NCI-H524 (cell line): ENCODE measurements around the gene HTRA2.

Source experiments
- DNase-seq, 2 experiments: peaks; one replicate each; lab custom pipeline; 2025; lab: John Stamatoyannopoulos, UW

The HTRA2 gene

GRCh38 chr2:74542978-74543377 lies 13.2 kb downstream of the HTRA2 start:
- DNase-seq = no peak

- no peak for DNase-seq
Observed at GRCh38 chr2:74544634-74545033, 14.9 kb downstream of the HTRA2 start.

GRCh38 chr2:74546004-74546403 lies 16.3 kb downstream of the HTRA2 start:
- DNase-seq = no peak

GRCh38 chr2:74548285-74548899 lies 18.7 kb downstream of the HTRA2 start:
- peak; percentile 57 to 74 for DNase-seq

- peak in 1 of 2 experiments; percentile 60 for DNase-seq
Observed at GRCh38 chr2:74548900-74549826, 19.4 kb downstream of the HTRA2 start.

GRCh38 chr2:74550231-74550630 lies 20.5 kb downstream of the HTRA2 start:
- no peak for DNase-seq

- DNase-seq = no peak
Observed at GRCh38 chr2:74551530-74551929, 21.8 kb downstream of the HTRA2 start.

- DNase-seq = no peak
Observed at GRCh38 chr2:74551942-74552913, 22.5 kb downstream of the HTRA2 start.

- no peak for DNase-seq
Observed at GRCh38 chr2:74552914-74553811, 23.4 kb downstream of the HTRA2 start.

GRCh38 chr2:74553892-74554819 lies 24.4 kb downstream of the HTRA2 start, which contains the start of the genes DOK1 and LOXL3:
DOK1 (plus strand) TSS chr2:74554720; CDS start chr2:74554755, 35 bp downstream.
LOXL3 (minus strand) TSS chr2:74553942; CDS start chr2:74552634, 1,308 bp downstream.
- DNase-seq = peak; percentile 16 to 46

GRCh38 chr2:74554820-74555531 lies 25.2 kb downstream of the HTRA2 start:
- peak in 1 of 2 experiments; percentile 30 for DNase-seq

- DNase-seq = no peak
Observed at GRCh38 chr2:74555610-74556103, 25.9 kb downstream of the HTRA2 start.

- no peak for DNase-seq
Observed at GRCh38 chr2:74556159-74556558, 26.4 kb downstream of the HTRA2 start.

- no peak for DNase-seq
Observed at GRCh38 chr2:74556831-74557370, 27.2 kb downstream of the HTRA2 start.

- no peak for DNase-seq
Observed at GRCh38 chr2:74558284-74559230, 28.8 kb downstream of the HTRA2 start.

- no peak for DNase-seq
Observed at GRCh38 chr2:74559912-74560311, 30.2 kb downstream of the HTRA2 start.

GRCh38 chr2:74560591-74560990 lies 30.9 kb downstream of the HTRA2 start:
- DNase-seq = no peak
